NCI-H1930 (cell line): ENCODE results near the gene PHETA1.

ENCODE experiments used
- DNase-seq, 2 experiments: peaks; one replicate each; lab custom pipeline; 2025; lab: John Stamatoyannopoulos, UW

PHETA1 gene

DNA sequence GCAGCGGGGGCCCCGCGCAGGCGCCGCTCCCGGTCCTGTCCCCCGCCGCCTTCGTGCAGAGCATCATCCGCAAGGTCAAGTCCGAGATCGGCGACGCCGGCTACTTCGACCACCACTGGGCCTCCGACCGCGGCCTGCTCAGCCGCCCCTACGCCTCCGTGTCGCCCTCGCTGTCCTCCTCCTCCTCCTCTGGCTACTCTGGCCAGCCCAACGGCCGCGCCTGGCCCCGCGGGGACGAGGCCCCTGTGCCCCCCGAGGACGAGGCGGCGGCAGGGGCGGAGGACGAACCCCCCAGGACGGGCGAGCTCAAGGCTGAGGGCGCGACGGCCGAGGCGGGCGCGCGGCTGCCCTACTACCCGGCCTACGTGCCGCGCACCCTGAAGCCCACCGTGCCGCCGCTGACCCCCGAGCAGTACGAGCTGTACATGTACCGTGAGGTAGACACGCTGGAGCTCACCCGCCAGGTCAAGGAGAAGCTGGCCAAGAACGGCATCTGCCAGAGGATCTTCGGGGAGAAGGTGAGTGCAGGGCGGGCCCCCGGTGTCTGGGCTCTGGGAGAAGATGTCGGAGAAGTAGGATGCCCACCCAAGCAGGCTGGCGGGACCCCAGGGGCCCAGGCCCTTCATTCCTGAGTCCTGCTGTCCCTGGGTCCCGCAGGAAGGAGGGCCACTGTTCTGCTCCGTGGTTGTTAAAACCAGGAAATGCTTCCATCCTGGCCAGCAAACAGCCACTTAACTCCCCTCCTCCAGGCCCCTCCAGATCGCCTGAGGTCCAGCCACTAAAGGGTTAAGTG is 48.4 kb downstream of the PHETA1 start:
- DNase-seq = no peak

DNA sequence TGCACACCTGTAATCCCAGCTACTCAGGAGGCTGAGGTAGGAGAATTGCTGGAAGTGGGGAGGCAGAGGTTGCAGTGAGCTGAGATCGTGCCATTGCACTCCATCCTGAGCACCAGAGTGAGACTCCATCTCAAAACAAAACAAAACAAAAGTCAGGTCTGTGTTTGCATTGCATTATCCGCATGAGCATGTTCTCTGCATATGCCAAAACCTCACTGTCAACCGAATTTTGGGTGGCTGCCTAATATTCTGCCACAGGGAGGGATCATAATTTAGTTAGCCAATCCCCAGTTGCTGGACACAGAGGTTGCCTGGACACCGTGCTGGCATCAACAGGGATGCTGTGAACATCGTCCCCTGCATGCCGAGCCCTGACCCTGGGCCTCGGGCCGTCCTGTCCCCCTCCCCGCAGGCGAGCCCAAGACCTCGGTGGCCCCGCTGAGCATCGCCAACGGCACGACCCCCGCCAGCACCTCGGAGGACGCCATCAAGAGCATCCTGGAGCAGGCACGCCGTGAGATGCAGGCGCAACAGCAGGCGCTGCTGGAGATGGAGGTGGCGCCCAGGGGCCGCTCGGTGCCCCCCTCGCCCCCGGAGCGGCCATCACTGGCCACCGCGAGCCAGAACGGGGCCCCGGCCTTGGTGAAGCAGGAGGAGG is 49.2 kb downstream of the PHETA1 start:
- DNase-seq = no peak

DNA sequence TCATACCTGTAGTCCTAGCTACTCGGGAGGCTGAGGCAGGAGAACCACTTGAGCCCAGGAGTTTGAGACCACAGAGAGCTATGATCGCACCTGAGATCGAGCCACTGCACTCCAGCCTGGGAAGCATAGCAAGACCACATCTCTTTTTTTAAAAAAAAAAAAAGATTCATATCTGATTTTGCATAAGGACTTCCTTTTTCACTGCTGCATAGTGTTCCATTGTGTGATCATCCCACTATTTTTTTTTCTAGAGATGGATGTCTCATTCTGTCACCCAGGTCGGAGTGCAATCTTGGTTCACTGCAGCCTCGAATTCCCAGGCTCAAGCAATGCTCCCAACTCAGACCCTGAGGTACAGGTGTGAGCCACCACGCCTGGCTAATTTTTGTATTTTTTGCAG is 50.4 kb downstream of the PHETA1 start:
- no peak for DNase-seq

DNA sequence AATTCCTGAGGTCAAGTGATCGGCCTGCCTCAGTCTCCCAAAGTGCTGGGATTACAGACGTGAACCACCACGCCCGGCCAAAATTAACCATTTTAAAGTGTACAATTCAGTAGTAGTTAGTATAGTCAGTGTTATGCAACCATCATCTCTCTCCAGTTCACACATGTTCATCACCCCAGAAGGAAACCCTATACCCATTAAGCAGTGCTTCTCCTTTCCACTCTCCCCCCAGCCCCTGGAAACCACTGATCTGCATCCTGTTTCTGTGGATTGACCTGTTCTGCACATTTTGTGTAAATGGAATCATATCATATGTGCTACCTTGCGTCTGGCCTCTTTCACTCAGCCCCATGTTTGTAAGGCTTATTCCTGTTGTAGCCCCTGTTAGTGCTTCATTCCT is 52.2 kb downstream of the PHETA1 start:
- no peak for DNase-seq

DNA sequence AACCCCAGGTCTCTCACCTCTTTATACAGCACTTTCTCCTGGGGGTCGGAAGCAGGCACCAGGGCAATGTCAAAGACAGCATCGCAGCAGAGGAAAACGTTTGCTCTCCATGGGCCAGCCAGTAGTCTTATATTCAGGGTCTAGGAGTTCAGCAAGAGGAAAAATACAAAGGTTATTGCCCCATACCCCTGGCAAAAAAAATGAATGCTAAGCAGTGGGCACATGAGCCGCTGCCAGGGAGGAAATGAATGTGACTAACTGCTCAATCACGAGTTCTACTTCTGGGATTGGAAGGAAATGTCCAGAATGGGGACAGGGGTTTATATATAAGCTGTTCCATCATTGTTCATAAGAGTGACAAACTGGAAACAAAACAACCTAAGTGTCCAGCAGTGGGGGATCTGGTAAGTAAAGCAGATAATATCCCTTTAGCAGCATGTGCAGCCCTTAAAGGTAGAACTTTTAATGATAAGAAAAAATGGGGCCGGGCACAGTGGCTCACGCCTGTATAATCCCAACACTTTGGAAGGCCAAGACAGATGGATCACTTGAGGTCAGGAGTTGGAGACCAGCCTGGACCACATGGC is 53.8 kb downstream of the PHETA1 start:
- DNase-seq = no peak

DNA sequence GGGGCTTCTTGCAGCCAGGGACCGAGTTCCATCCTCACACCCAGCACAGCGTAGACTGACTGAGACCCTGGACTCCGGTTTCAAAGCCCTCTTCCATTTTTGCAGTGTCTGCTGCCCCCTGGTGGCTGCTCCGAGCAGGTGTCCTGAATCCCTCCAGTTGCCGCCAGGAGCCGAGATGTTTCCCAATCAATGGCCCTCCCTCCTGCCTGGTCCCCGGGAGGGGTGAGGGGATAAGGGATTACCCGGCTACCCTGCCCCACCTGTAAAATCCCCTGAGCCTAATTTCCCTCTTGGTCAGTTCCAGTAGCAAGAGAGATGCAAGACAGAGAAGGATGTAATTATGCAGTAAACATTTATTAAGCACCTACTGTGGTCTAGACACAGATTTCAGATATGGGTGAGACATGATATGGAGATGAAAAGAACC is 55.0 kb downstream of the PHETA1 start:
- DNase-seq = peak; percentile 47 to 72

DNA sequence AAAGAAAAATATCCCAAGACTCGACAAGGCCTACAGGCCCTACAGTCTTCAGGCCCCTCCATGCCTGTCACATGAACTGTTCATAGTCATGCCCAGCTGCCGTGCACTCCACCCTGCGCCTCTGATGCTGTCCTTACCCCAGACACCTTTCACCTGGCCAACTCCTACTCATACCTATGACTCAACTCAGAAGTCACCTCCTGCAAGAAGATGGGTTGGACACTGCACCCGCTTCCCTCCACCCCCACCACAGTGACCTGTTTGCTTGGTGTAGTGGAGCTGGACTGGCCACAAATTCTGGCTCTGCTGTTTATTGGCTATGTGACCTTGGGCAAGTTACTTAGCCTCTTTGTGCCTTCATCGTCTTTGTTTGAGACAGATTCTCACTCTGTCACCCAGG is 56.2 kb downstream of the PHETA1 start:
- no peak for DNase-seq

DNA sequence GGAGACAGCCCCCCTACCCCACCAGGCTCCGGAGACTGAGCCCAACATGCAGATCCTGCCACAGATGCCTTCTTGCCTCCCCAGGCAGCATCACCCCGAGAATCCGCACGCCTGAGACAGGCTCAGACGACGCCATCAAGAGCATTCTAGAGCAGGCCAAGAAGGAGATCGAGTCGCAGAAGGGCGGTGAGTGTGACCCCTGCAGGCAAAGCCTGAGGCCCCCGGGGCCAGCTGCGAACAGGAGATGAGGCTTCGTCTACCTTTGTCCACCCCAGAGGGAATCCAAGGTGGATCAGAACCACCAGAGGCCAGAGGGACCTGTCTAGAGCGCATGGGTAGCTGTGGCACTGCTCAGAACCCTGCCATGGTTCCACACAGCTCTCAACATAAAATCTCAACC is 56.9 kb downstream of the PHETA1 start:
- DNase-seq = no peak

DNA sequence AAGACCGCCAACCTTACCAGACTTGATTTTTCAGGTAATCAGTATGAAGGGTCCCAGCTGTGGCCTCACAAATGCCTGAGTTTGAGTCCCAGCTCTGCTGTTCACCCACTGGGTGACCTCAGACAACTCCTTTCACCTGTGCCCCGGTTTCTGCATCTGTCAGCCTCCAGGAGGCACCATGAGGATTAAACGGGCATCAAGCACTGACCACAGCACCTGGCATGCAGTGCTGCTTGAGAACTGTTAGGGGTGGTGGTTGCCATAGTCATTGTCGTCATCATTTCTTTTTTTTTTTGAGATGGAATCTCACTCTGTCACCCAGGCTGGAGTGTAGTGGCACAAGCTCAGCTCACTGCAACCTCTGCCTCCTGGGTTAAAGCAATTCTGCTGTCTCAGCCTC is 57.9 kb downstream of the PHETA1 start:
- no peak for DNase-seq
